H1 (cell line): ENCODE measurements around the gene GFRA3. TPM values are rescaled to one million over a fixed set of nuclear protein-coding genes. Genes with fewer than 3 reads are reported as not detected.

Experiments
- CTCF ChIA-PET: fragments of 300-600 bp; sonication (Branson Sonifier 250); formaldehyde crosslinking; loops from one replicate; lab custom pipeline; 2021; ENCODE audit not compliant: partially characterized antibody; lab: Charles Lee
- POLR2A ChIA-PET: fragments of 300-600 bp; sonication (Branson Sonifier 250); formaldehyde crosslinking; loops from one replicate; lab custom pipeline; 2021; ENCODE audit warnings: inconsistent platforms; ENCODE audit not compliant: partially characterized antibody; lab: Charles Lee
- DNase-seq, 2 experiments: peaks; one replicate each; pipeline versions ENCODE4 v3.0.0 to v3.0.0-alpha.2; 2010 to 2022; ENCODE audit warnings: low spot score in 2 of 2, low read depth in 1 of 2, mixed read lengths in 1 of 2
- FAIRE-seq: peaks from 2 replicates; lab custom pipeline; 2011; peaks lifted over from hg19 to GRCh38; lab: Jason Lieb, UNC
- H2AFZ ChIP-seq: 2 replicates; pipeline ENCODE4 v1.8.1; 2012; ENCODE audit warnings: low read length, inconsistent platforms
- H2AK5ac ChIP-seq: 2 replicates; pipeline ENCODE4 v1.6.1; 2013; ENCODE audit warnings: low read depth, low read length
- H2BK120ac ChIP-seq: replicated peaks from 2 replicates; pipeline ENCODE3; 2013; ENCODE audit warnings: low read depth, low read length, inconsistent platforms
- H2BK12ac ChIP-seq: 2 replicates; pipeline ENCODE4 v1.6.1; 2013; ENCODE audit warnings: low read depth, low read length
- H2BK15ac ChIP-seq: 2 replicates; pipeline ENCODE4 v1.6.1; 2013; ENCODE audit warnings: low read length
- H2BK20ac ChIP-seq: 2 replicates; pipeline ENCODE4 v1.6.1; 2013; ENCODE audit warnings: low read length
- H2BK5ac ChIP-seq: 2 replicates; pipeline ENCODE4 v1.6.1; 2013; ENCODE audit warnings: low read depth, low read length
- H3K14ac ChIP-seq: 2 replicates; pipeline ENCODE4 v1.6.1; 2013; ENCODE audit warnings: inconsistent platforms; ENCODE audit not compliant: insufficient read length
- H3K18ac ChIP-seq: 2 replicates; pipeline ENCODE4 v1.6.1; 2013; ENCODE audit warnings: low read length; ENCODE audit errors: extremely low read depth
- H3K23ac ChIP-seq: 2 replicates; pipeline ENCODE4 v1.6.1; 2013; ENCODE audit warnings: inconsistent platforms; ENCODE audit not compliant: insufficient read length
- H3K23me2 ChIP-seq: 2 replicates; pipeline ENCODE4 v1.6.1; 2013; ENCODE audit warnings: low read depth, low read length
- H3K27ac ChIP-seq: 2 replicates; pipeline ENCODE4 v1.6.1; 2011; ENCODE audit warnings: low read depth, low read length, inconsistent platforms
- H3K27me3 ChIP-seq, 4 experiments: replicated peaks in 1 of 4; 1 replicate in 1 of 4; 2 replicates in 3 of 4; pipeline versions ENCODE4 v1.6.1 to v1.8.1; 2011 to 2013; ENCODE audit warnings: low read length in 3 of 4, mild to moderate bottlenecking in 3 of 4, inconsistent platforms in 2 of 4, mixed read lengths in 2 of 4, moderate library complexity in 1 of 4; ENCODE audit not compliant: control insufficient read depth in 3 of 4, insufficient read depth in 3 of 4; ENCODE audit errors: extremely low read depth in 1 of 4
- H3K36me3 ChIP-seq, 4 experiments: 2 replicates each; pipeline versions ENCODE4 v1.6.1 to v1.8.1; 2011 to 2013; ENCODE audit warnings: mild to moderate bottlenecking in 4 of 4, low read length in 3 of 4, moderate library complexity in 2 of 4, control low read depth in 1 of 4, inconsistent platforms in 1 of 4; ENCODE audit not compliant: insufficient read depth in 4 of 4, control insufficient read depth in 2 of 4
- H3K4ac ChIP-seq: replicated peaks from 2 replicates; pipeline ENCODE3; 2013; ENCODE audit warnings: low read length, low read depth, mixed read lengths, inconsistent platforms; ENCODE audit not compliant: insufficient read length
- H3K4me1 ChIP-seq, 4 experiments: replicated peaks in 1 of 4; 1 replicate in 1 of 4; 2 replicates in 3 of 4; pipeline versions ENCODE4 v1.6.1 to v1.8.1; 2011 to 2013; ENCODE audit warnings: low read length in 3 of 4, inconsistent platforms in 2 of 4, mixed read lengths in 1 of 4; ENCODE audit not compliant: insufficient read depth in 4 of 4, control insufficient read depth in 3 of 4
- H3K4me2 ChIP-seq, 2 experiments: 2 replicates each; pipeline versions ENCODE4 v1.6.1 to v1.8.1; 2011 to 2013; ENCODE audit warnings: low read depth in 2 of 2, low read length in 2 of 2, control low read depth in 1 of 2, inconsistent platforms in 1 of 2, mild to moderate bottlenecking in 1 of 2; ENCODE audit not compliant: insufficient read depth in 1 of 2
- H3K4me3 ChIP-seq, 4 experiments: fragments of 200-600, 300-600 bp in 1 of 4; sonication (generic), shearing (Covaris generic), sonication (Bioruptor Twin) in 1 of 4; 2 replicates each; pipeline versions ENCODE4 v1.5.1 to v1.8.1; 2011 to 2016; ENCODE audit warnings: low read length in 4 of 4, low read depth in 3 of 4, control low read depth in 2 of 4, inconsistent platforms in 2 of 4, mild to moderate bottlenecking in 2 of 4, mixed read lengths in 1 of 4, moderate library complexity in 1 of 4; ENCODE audit not compliant: insufficient read depth in 2 of 4; ENCODE audit errors: extremely low read depth in 1 of 4
- H3K56ac ChIP-seq: replicated peaks from 2 replicates; pipeline ENCODE3; 2013; ENCODE audit warnings: low read depth, mild to moderate bottlenecking, mixed read lengths, low read length, inconsistent platforms; ENCODE audit not compliant: insufficient read length
- H3K79me1 ChIP-seq: 2 replicates; pipeline ENCODE4 v1.6.1; 2013; ENCODE audit warnings: low read depth, low read length, control low read depth
- H3K79me2 ChIP-seq, 2 experiments: 2 replicates each; pipeline versions ENCODE4 v1.6.1 to v1.8.1; 2012 to 2013; ENCODE audit warnings: low read length in 2 of 2, mild to moderate bottlenecking in 2 of 2, inconsistent platforms in 1 of 2; ENCODE audit not compliant: insufficient read depth in 2 of 2, control insufficient read depth in 1 of 2
- H3K9ac ChIP-seq, 4 experiments: replicated peaks in 1 of 4; 1 replicate in 1 of 4; 2 replicates in 3 of 4; pipeline versions ENCODE4 v1.6.1 to v1.8.1; 2011 to 2013; ENCODE audit warnings: low read depth in 3 of 4, low read length in 3 of 4, control low read depth in 2 of 4, mild to moderate bottlenecking in 2 of 4, moderate library complexity in 2 of 4, inconsistent platforms in 1 of 4; ENCODE audit errors: extremely low read depth in 1 of 4
- H3K9me3 ChIP-seq, 2 experiments: 2 replicates each; pipeline versions ENCODE4 v1.6.1 to v1.8.1; 2012 to 2013; ENCODE audit warnings: mild to moderate bottlenecking in 2 of 2, moderate library complexity in 2 of 2, control low read depth in 1 of 2, inconsistent platforms in 1 of 2, low read depth in 1 of 2, low read length in 1 of 2, mixed read lengths in 1 of 2; ENCODE audit not compliant: insufficient read depth in 2 of 2
- H4K20me1 ChIP-seq, 2 experiments: replicated peaks in 1 of 2; 2 replicates each; pipeline versions ENCODE3 to v1.8.1; 2011 to 2013; ENCODE audit warnings: inconsistent platforms in 2 of 2, low read length in 2 of 2, mild to moderate bottlenecking in 1 of 2; ENCODE audit not compliant: insufficient read depth in 2 of 2, control insufficient read depth in 1 of 2
- H4K5ac ChIP-seq: 2 replicates; pipeline ENCODE4 v1.6.1; 2013; ENCODE audit warnings: low read length, low read depth, mixed read lengths, inconsistent platforms; ENCODE audit not compliant: insufficient read length
- H4K8ac ChIP-seq: 2 replicates; pipeline ENCODE4 v1.8.0; 2013; ENCODE audit warnings: mild to moderate bottlenecking, moderate library complexity, low read length, inconsistent platforms; ENCODE audit not compliant: insufficient read depth; ENCODE audit errors: extremely low read depth
- H4K91ac ChIP-seq: replicated peaks from 2 replicates; pipeline ENCODE3; 2013; ENCODE audit warnings: low read length, mixed read lengths, inconsistent platforms; ENCODE audit not compliant: insufficient read length
- CBX5 ChIP-seq: fragments of 300-800, 300-1000 bp; sonication (generic); IDR thresholded peaks from 2 replicates; pipeline ENCODE4 v1.7.1; 2016; ENCODE audit warnings: antibody characterized with exemption, low read length, low read depth
- GABPA ChIP-seq: IDR thresholded peaks from 2 replicates; pipeline ENCODE4 v1.6.1; 2011; ENCODE audit warnings: mild to moderate bottlenecking, low read length, moderate library complexity, borderline replicate concordance; ENCODE audit not compliant: insufficient read depth
- GTF2F1 ChIP-seq: IDR thresholded peaks from 2 replicates; pipeline ENCODE4 v1.6.1; 2012; ENCODE audit warnings: low read depth, low read length, improper control_type of control experiment, borderline replicate concordance
- KDM4A ChIP-seq: IDR thresholded peaks from one replicate; pipeline ENCODE4 v1.7.1; 2012; ENCODE audit warnings: low read depth, mild to moderate bottlenecking, moderate library complexity, low read length, inconsistent platforms; ENCODE audit not compliant: severe bottlenecking
- WGBS, 2 experiments: shearing (Covaris generic) in 1 of 2; methylation state at CpG; one replicate each; pipeline versions ENCODE4 v1.1.6 to v1.1.7; 2013 to 2015; ENCODE audit warnings: low lambda C conversion rate in 2 of 2, mixed read lengths in 2 of 2, inconsistent platforms in 1 of 2, low coverage in 1 of 2, missing lambda C conversion rate in 1 of 2; ENCODE audit not compliant: insufficient replicate concordance in 2 of 2, insufficient coverage in 1 of 2, insufficient read length in 1 of 2; ENCODE audit errors: extremely low coverage in 1 of 2, missing lambda C conversion rate in 1 of 2; 5-methylcytosine and 5-hydroxymethylcytosine counted together
- polyA plus RNA-seq, 7 experiments: library from polyadenylated mRNA; depleted of rRNA in 3 of 7; stranded (reverse) in 5 of 7; unstranded in 2 of 7; fragments of >200 nt in 5 of 7; fragments of 200-250 nt in 2 of 7; gene quantifications; 1 replicate in 5 of 7; 2 replicates in 1 of 7; 4 replicates in 1 of 7; pipeline versions ENCODE4 v1.2.1 to v1.2.3, GENCODE V29; 2011 to 2013; ENCODE audit warnings: missing spikeins in 2 of 7, mixed read lengths in 2 of 7
- total RNA-seq: library from RNA; stranded (reverse); fragmentation: NEBNext Ultra II Directional; extraction: Animal tissue kit (Norgen Biotek cat#: 25700); gene quantifications from 2 replicates; pipeline ENCODE4 v1.2.1, GENCODE V29; 2021

Gene GFRA3
- total and polyA plus RNA-seq, 2 of the 8 experiments (the other 6 are each of a cell fraction or from before 2014, with no cell fraction given), result 0.88 to 3.4 TPM

- Histone ChIP-seq H3K4me3 (no peak overlapping the region), H3K36me3 (no peaks in the 10 kb centered on the region), H2BK5ac (no peak overlapping the region), H4K20me1 (peaks cover 0 to 2% of the 10 kb centered on the region in 2 experiments), H3K4me1 (peaks cover 0 to 11% (median 3%) of the 10 kb centered on the region in 4 experiments; a peak in 4 of 7 replicates), H3K27me3 (peaks cover 3 to 28% (median 26%) of the 10 kb centered on the region in 4 experiments), H2AFZ (no peak overlapping the region), H2BK120ac (no peak overlapping the region), H3K79me2 (no peaks in the 10 kb centered on the region), H3K79me1 (no peaks in the 10 kb centered on the region), H3K4me2 (peak overlapping the region; percentile 69 to 72; a peak in 3 of 4 replicates), H3K18ac (no peak overlapping the region), H2BK12ac (no peak overlapping the region), H3K14ac (no peak overlapping the region), H3K27ac (no peak overlapping the region), H4K8ac (no peak overlapping the region), H3K9ac (no peak overlapping the region), H4K5ac (no peak overlapping the region), H3K4ac (no peak overlapping the region), H2BK15ac (no peak overlapping the region), H2BK20ac (no peak overlapping the region), H2AK5ac (no peak overlapping the region), H3K23ac (no peak overlapping the region), H4K91ac (no peak overlapping the region), H3K9me3 (no peaks in the 10 kb centered on the region), H3K56ac (no peak overlapping the region), H3K23me2 (peaks cover 6% of the 10 kb centered on the region; the same call in 1 of the 2 replicates)
- 70% methylated on average over 3 of the region's 3 CpGs; no CpG with 5 or more reads in 1 of the 2 experiments for WGBS, 2 experiments
- ChIA-PET POLR2A (interaction anchor here (0.8 to 1.7 kb wide), 9 partner anchors 11 to 97 kb away, joined by 3 to 6 read pairs (median 3); partner anchors contain the start of genes BRD8, CDC25C and KIF20A), CTCF (interaction anchor here (0.6 to 10.8 kb wide), 15 partner anchors 7 to 76 kb away, joined by 3 to 128 read pairs (median 4); partner anchors contain the start of gene CDC23)
- TF ChIP-seq GABPA (no peak), GTF2F1 (no peak), CBX5 (no peak), KDM4A (no peak)
- FAIRE-seq (no peak), DNase-seq (no peak)
Observed at GRCh38 chr5:138275379-138275782, 960 bp upstream of the GFRA3 start.
